ENCODE results near the gene CD247. TPM values are rescaled to one million over a fixed set of nuclear protein-coding genes. Genes with fewer than 3 reads are reported as not detected.

The CD247 gene
- total and polyA plus RNA-seq, 9 of the 15 experiments (the other 6 are each of a cell fraction or from before 2014, with no cell fraction given): 0.08 to 0.42 (median 0.28) TPM; not detected in 5

GRCh38 chr1:167507719-167508118, 10.6 kb downstream of the CD247 start:
- POLR2A ChIA-PET: interaction anchor here (0.6 to 2.0 kb wide), 3 partner anchors 9 to 34 kb away, joined by 3 to 5 read pairs (median 4); partner anchors contain the start of gene CD247
- in situ Hi-C loops (cut with MboI): no loop called here

GRCh38 chr1:167504467-167504827, 13.9 kb downstream of the CD247 start:
- H3K4me2 ChIP-seq (ENCODE audit: insufficient read depth, low read length): no peak overlapping the region
- H3K36me3 ChIP-seq (ENCODE audit: control insufficient read depth, insufficient read depth, low read length): no peaks in the 10 kb centered on the region
- no peak overlapping the region for H3K4me3 ChIP-seq
- 0% methylated on average over 3 of the region's 3 CpGs for WGBS (ENCODE audit: insufficient coverage, low coverage, missing lambda C conversion rate)
- peaks cover 3% of the 10 kb centered on the region for H3K9me1 ChIP-seq (ENCODE audit: control insufficient read depth, insufficient read depth, low read length)
- in situ Hi-C loops (cut with MboI) (no loop called here), intact Hi-C loops (cut with micrococcal nuclease) (no loop called here)
- DNase-seq (ENCODE audit: extremely low read depth in 1 of 4, low spot score in 3 of 4) (no peak), FAIRE-seq (no peak), ATAC-seq (no peak)
- H3K9me3 ChIP-seq (replicated peaks; ENCODE audit: control insufficient read depth, insufficient read depth, low read depth, low read length): no peaks in the 10 kb centered on the region
- H2AFZ ChIP-seq (ENCODE audit: low read depth, low read length): no peak overlapping the region
- H3K4me1 ChIP-seq (replicated peaks in 1 of 2; ENCODE audit: control insufficient read depth in 2 of 2, insufficient read depth in 2 of 2, low read length in 2 of 2): peaks cover 0 to 6% of the 10 kb centered on the region in 2 experiments; a peak in 1 of 5 replicates
- BruUV-seq (replicated peaks): no TSS peak
- H3K27ac ChIP-seq (ENCODE audit: extremely low read depth, low read depth, low read length): no peak overlapping the region
- H3K27me3 ChIP-seq (ENCODE audit: control insufficient read depth in 2 of 2, insufficient read depth in 2 of 2, low read length in 2 of 2): peaks cover 47 to 53% of the 10 kb centered on the region in 2 experiments
- no peaks in the 10 kb centered on the region for H4K20me1 ChIP-seq (replicated peaks; ENCODE audit: control insufficient read depth, insufficient read depth, low read length)
- ChIA-PET CTCF (ENCODE audit: low intra/inter-chr PET ratio) (no interaction called here), POLR2A (interaction anchor here (1.1 to 2.3 kb wide), 2 partner anchors 11 to 22 kb away, joined by 4 to 7 read pairs; no protein-coding TSS in a partner anchor)
- H3K79me2 ChIP-seq (ENCODE audit: control insufficient read depth, insufficient read depth, low read length): no peaks in the 10 kb centered on the region
- no peak overlapping the region for H3K9ac ChIP-seq (ENCODE audit: insufficient read depth in 1 of 2, low read depth in 2 of 2, low read length in 2 of 2)
- TF ChIP-seq ZNF511 (CRISPR knock-in tag; IDR thresholded peaks at IDR 0.05): no peak
- no peak for TF ChIP-seq ARID2 (IDR thresholded peaks at IDR 0.05)
- no peak for TF ChIP-seq POLR3G (IDR thresholded peaks at IDR 0.05; ENCODE audit: extremely low read depth, insufficient read length, insufficient replicate concordance)
- TF ChIP-seq ELK1 (CRISPR knock-in tag; IDR thresholded peaks at IDR 0.05): no peak
- TF ChIP-seq JUN (IDR thresholded peaks at IDR 0.05; ENCODE audit: borderline replicate concordance, low read depth, low read length): no peak
- TF ChIP-seq JUN (CRISPR knock-in tag; IDR thresholded peaks at IDR 0.05; ENCODE audit: borderline replicate concordance): no peak
- TF ChIP-seq ZC3H4 (CRISPR knock-in tag; IDR thresholded peaks at IDR 0.05; ENCODE audit: borderline replicate concordance): no peak
- no peak for TF ChIP-seq MEF2A (IDR thresholded peaks at IDR 0.05; ENCODE audit: control insufficient read depth, low read depth, low read length)

More at GRCh38 chr1:167507719-167508118, 10.6 kb downstream of the CD247 start:
- Histone ChIP-seq H4K20me1 (replicated peaks; ENCODE audit: control insufficient read depth, insufficient read depth, low read length) (no peaks in the 10 kb centered on the region), H2AFZ (ENCODE audit: low read depth, low read length) (no peak overlapping the region), H3K36me3 (ENCODE audit: control insufficient read depth, insufficient read depth, low read length) (no peaks in the 10 kb centered on the region), H3K4me1 (replicated peaks in 1 of 2; ENCODE audit: control insufficient read depth in 2 of 2, insufficient read depth in 2 of 2, low read length in 2 of 2) (no peaks in the 10 kb centered on the region), H3K9ac (ENCODE audit: insufficient read depth in 1 of 2, low read depth in 2 of 2, low read length in 2 of 2) (no peak overlapping the region), H3K27ac (ENCODE audit: extremely low read depth, low read depth, low read length) (no peak overlapping the region), H3K4me3 (no peak overlapping the region), H3K9me1 (ENCODE audit: control insufficient read depth, insufficient read depth, low read length) (peaks cover 3% of the 10 kb centered on the region), H3K9me3 (replicated peaks; ENCODE audit: control insufficient read depth, insufficient read depth, low read depth, low read length) (no peaks in the 10 kb centered on the region), H3K79me2 (ENCODE audit: control insufficient read depth, insufficient read depth, low read length) (no peaks in the 10 kb centered on the region), H3K27me3 (ENCODE audit: control insufficient read depth in 2 of 2, insufficient read depth in 2 of 2, low read length in 2 of 2) (peaks cover 45 to 53% of the 10 kb centered on the region in 2 experiments), H3K4me2 (ENCODE audit: insufficient read depth, low read length) (no peak overlapping the region)
- ATAC-seq (no peak), FAIRE-seq (no peak), DNase-seq (ENCODE audit: extremely low read depth in 1 of 4, low spot score in 3 of 4) (no peak)
- CTCF ChIA-PET (ENCODE audit: low intra/inter-chr PET ratio): no interaction called here
- 6% methylated on average over 3 of the region's 3 CpGs for WGBS (ENCODE audit: insufficient coverage, low coverage, missing lambda C conversion rate)
- TF ChIP-seq COPS2 (conservative IDR thresholded peaks at IDR 0.05) (no peak), KDM1A (IDR thresholded peaks at IDR 0.05) (no peak), YY1 (IDR thresholded peaks at IDR 0.05; ENCODE audit: borderline replicate concordance in 1 of 3, control insufficient read depth in 1 of 3, extremely low read depth in 1 of 3, insufficient read depth in 3 of 3, insufficient read length in 1 of 3, insufficient replicate concordance in 2 of 3, low read depth in 1 of 3, low read length in 2 of 3) (peak in 1 of 3 experiments; percentile 66), TFAM (CRISPR knock-in tag; conservative IDR thresholded peaks at IDR 0.05) (no peak), HMG20B (CRISPR knock-in tag; IDR thresholded peaks at IDR 0.05) (no peak)
- no TSS peak for BruUV-seq (replicated peaks)
- intact Hi-C loops (cut with micrococcal nuclease): no loop called here
